Left renal cortex interstitium (tissue), 4 donors: ENCODE results near the gene GRAMD4. TPM values are rescaled to one million over a fixed set of nuclear protein-coding genes. Genes with fewer than 3 reads are reported as not detected.
"Not testable (repeated sequence)": the region's sequence is repeated elsewhere in the genome, so short reads cannot be mapped to it uniquely, and the experiment has no call there.

Source experiments
- DNase-seq, 4 donors: peaks; one replicate each; pipeline ENCODE4 v3.0.0-alpha.2; 2013; ENCODE audit warnings: low read depth in 4 of 4, low spot score in 2 of 4, missing footprints in 1 of 4
- polyA plus RNA-seq, 4 donors: library from polyadenylated mRNA; unstranded; fragments of 120-200 nt; gene quantifications; one replicate each; pipeline ENCODE4 v1.2.1, GENCODE V29; 2013; ENCODE audit not compliant: insufficient read length in 4 of 4

Gene GRAMD4
- polyA plus RNA-seq, 4 donors: 18.5 to 25.1 (median 22.0) TPM

DNA sequence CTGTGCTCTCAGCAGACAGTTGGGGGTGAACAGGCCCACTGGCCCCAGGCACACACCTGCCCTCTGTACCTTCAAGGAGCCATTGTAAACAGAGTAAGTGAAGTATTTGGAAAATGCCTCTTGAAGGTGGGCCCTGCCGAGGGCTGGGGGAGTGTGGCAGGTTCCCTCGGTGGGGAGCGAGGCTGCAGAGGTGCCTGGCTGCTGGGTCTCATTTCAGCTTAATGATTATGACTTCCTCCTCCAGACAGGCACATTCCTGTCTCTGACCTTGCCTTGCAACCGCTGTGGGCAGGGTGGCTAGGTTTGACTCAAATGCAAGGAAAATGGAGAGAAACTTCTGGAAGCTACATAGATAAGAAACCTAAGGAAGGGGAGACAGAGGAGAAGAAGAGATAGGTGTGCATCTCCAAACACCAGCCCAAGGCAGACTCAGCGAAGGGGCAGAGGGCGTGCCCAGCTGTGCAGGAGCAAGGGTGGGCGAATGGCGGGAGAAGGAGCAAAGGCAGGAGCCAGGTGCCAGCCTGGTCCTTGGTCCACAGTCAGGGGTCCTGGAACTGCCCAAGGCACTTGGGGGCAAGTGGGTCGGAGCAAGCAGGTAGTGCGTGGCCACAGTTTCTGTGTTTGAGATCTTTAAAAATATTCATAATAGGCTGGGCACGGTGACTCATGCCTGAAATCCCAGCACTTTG is 14.0 kb downstream of the GRAMD4 start:
- no peak for DNase-seq

GRCh38 chr22:46634973-46635685 is 14.9 kb downstream of the GRAMD4 start:
- not testable (repeated sequence) for DNase-seq

- DNase-seq: no peak
These were observed 15.6 kb downstream of the GRAMD4 start for GRCh38 chr22:46635756-46636155.

- DNase-seq: no peak
These were observed 16.2 kb downstream of the GRAMD4 start for GRCh38 chr22:46636221-46637002.

GRCh38 chr22:46637711-46638600 is 17.8 kb downstream of the GRAMD4 start:
- no peak for DNase-seq

- DNase-seq: no peak
These were observed 18.6 kb downstream of the GRAMD4 start for GRCh38 chr22:46638601-46639431.

GRCh38 chr22:46639843-46640242 is 19.7 kb downstream of the GRAMD4 start:
- DNase-seq: no peak

- DNase-seq: no peak
These were observed 20.3 kb downstream of the GRAMD4 start for GRCh38 chr22:46640293-46641055.

DNA sequence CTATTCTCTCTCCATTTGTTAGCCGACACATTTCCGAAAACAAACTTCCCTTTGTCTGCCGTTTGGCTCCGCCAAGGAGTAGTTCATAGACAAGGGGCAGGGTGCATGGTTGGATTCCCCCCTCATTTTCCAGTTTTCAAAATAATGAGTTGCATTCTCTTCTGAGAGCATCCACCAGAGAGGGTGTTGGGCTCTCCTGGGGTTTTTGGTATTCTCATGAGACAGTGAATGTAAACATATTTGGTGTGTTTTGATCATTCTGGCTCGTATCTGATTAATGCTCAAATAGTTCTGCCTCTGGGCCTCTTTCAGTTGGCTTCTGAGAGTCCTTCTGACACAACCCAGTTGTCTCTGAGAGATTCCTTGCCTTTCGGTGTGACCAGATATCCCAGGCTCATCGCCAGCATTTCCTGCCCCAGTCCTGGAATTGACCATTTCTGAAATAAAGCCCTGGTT is 21.7 kb downstream of the GRAMD4 start:
- no peak for DNase-seq

DNA sequence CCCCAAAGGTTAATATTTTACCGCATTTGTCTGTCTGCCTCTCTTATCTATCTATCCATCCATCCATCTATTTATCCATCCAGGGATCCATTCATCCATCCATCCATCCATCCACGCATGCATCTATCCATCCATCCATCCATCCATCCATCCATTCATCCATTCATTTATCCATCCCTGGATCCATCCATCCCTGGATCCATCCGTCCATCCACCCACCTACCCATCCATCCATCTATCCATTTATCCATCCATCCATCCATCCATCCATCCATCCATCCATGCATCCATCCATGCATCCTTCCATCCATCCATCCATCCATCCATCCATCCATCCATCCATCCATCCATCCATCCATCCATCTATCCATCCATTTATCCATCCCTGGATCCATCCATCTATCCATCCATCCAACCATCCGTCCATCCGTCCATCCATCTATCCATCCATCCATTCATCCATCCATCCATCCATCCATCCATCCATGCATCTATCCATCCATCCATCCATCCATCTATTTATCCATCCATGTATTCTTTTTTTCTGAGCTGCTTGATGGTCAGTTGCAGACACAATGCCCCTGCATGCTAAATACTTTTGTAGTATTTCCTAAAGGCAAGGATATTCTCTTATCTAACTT is 22.8 kb downstream of the GRAMD4 start:
- not testable (repeated sequence) for DNase-seq

DNA sequence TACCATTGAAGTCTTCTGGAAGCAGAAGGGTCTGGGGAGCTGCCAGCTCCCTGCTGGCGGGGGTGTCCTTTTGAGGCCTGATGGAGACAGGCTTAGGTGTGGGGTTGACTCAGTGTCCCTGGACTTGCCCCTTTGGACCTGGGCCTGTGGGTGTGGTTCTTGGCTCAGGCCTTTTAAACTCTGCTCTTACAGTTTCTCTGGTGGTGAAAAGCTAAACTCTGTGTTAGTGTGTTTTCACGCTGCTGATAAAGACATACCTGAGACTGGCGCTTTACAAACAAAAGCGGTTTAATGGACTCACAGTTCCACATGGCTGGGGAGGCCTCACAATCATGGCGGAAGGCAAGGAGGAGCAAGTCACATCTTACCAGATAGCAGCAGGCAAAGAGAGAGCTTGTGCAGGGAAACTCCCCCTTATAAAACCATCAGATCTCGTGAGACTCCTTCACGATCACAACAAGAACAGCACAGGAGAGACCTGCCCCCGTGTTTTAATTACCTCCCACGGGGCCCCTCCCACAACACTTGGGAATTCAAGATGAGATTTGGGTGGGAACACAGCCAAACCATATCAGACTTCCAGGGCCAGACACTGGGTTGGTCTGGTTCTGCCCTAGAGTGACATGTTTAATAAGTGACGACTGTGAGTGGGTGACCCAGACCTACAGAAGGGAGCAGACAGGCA is 26.5 kb downstream of the GRAMD4 start:
- DNase-seq: no peak

- DNase-seq: not testable (repeated sequence)
These were observed 28.1 kb downstream of the GRAMD4 start for GRCh38 chr22:46648225-46648820.

GRCh38 chr22:46649141-46650077 is 29.2 kb downstream of the GRAMD4 start:
- no peak for DNase-seq

DNA sequence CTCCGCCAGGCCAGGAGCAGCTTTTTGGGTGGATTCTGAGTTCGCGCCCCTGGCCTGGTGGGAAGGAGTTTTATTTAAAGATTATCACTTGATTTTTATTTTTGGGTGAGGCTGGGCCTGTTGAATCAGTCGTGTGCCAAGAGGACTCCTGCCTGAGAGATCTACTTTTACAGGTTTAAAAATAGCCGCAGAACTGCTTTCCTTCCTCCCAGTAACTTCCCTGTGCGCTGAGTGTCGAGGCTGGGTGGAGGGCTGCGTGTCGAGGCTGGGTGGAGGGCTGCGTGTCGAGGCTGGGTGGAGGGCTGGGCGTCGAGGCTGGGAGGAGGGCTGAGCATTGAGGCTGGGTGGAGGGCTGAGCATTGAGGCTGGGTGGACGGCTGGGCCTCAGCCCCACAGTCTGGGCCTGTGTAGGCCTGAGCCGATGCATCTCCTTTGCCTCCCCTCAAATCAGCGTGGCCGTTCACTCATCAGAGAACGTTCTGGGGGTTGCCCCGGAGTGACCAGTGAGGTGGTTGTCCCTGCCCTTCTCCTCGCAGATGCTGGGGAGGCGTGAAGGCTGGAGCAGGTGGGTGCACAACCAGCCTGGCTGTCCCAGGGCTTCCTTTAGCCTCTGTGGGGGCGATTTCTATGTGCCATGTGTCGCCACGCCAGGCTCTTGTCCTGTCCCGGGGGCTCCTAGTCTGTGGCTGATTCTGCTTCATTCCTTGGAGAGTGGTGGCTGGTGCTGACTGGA is 30.1 kb downstream of the GRAMD4 start:
- no peak for DNase-seq

- no peak for DNase-seq
These were observed 31.1 kb downstream of the GRAMD4 start for GRCh38 chr22:46651316-46651715.
